ENCODE data around the gene OLAH.
"Not testable (repeated sequence)": the region's sequence is repeated elsewhere in the genome, so short reads cannot be mapped to it uniquely, and the experiment has no call there.

Gene OLAH

GRCh38 chr10:15043674-15044073 lies at the start of gene OLAH:
TSS of gene OLAH (plus strand) at chr10:15043943. CDS start at chr10:15047289, 3,346 bp downstream.
- no peaks in the 10 kb centered on the region for H3K9me3 Mint-ChIP-seq
- H3K27ac Mint-ChIP-seq, result no peak within 1 kb of the TSS
- no peaks in the 10 kb centered on the region for H3K27me3 Mint-ChIP-seq
- H3K4me1 Mint-ChIP-seq, result peaks cover 8% of the 10 kb centered on the region
- H3K4me3 Mint-ChIP-seq, result no peak within 1 kb of the TSS
- H3K36me3 Mint-ChIP-seq, result peaks cover 2% of the 10 kb centered on the region

DNA sequence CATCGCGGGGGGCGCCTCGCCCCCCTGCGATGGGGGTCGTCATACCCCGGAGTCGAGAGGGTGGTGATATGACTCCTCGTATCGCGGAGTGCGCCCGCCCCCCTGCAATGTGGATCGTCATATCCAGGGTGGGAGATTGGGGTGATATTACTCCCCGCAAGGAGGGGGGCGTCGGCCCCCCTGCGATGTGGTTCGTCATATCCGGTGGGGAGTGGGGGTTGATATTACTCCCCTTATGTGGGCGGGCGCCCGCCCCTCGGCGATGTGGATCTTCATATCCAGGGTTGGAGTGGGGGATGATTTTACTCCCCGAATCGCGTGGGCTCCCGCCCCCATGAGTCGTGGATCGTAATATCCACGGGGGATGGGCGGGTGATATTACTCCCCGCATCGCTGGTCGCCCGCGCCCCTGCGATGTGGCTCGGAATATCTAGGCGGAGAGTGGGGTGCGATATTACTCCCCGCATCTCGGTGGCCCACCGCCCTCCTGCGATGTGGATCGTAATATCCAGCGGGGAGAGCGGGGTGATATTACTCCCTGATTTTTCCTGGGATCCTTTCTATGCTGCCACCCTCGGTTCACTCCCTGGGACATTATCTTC lies 47.7 kb upstream of the OLAH start:
- peaks cover 5% of the 10 kb centered on the region for H3K9me3 Mint-ChIP-seq
- peaks cover 7% of the 10 kb centered on the region for H3K4me1 Mint-ChIP-seq
- H3K4me3 Mint-ChIP-seq, result no peak overlapping the region
- no peak overlapping the region for H3K27ac Mint-ChIP-seq
- H3K27me3 Mint-ChIP-seq, result no peaks in the 10 kb centered on the region
- no peaks in the 10 kb centered on the region for H3K36me3 Mint-ChIP-seq

DNA sequence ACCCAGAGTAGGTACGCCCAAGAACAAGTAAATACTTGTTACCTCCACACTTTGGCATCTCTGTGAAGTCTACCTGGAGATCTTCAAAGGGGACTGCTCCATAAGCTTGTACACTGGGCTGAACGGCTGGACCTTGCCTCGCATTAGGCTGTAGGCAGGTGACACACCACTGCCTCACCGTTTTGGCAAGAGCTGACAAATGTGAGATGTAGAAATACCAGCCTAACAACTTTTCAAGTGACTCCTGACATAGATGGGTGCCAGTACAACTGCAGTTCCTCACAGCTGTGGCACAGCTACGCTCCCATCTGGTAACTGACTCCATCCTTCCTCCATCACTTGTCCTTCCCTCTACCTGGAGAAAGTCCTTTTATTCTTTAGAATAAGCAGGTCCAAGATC lies 30.2 kb upstream of the OLAH start:
- H3K9me3 Mint-ChIP-seq, result not testable (repeated sequence)

GRCh38 chr10:15015451-15015850 lies 28.3 kb upstream of the OLAH start:
- Mint-ChIP-seq H3K4me1 (no peaks in the 10 kb centered on the region), H3K36me3 (no peaks in the 10 kb centered on the region), H3K9me3 (no peaks in the 10 kb centered on the region), H3K27ac (no peak overlapping the region), H3K27me3 (no peaks in the 10 kb centered on the region), H3K4me3 (no peak overlapping the region)

More for the DNA sequence above, 30.2 kb upstream of the OLAH start:
- H3K36me3 Mint-ChIP-seq, H3K27me3 Mint-ChIP-seq, H3K27ac Mint-ChIP-seq, H3K4me1 Mint-ChIP-seq, H3K4me3 Mint-ChIP-seq: not testable (repeated sequence)

GRCh38 chr10:15020966-15021365 lies 22.8 kb upstream of the OLAH start:
- not testable (repeated sequence) for H3K4me3 Mint-ChIP-seq, H3K4me1 Mint-ChIP-seq, H3K36me3 Mint-ChIP-seq, H3K9me3 Mint-ChIP-seq, H3K27me3 Mint-ChIP-seq, H3K27ac Mint-ChIP-seq

DNA sequence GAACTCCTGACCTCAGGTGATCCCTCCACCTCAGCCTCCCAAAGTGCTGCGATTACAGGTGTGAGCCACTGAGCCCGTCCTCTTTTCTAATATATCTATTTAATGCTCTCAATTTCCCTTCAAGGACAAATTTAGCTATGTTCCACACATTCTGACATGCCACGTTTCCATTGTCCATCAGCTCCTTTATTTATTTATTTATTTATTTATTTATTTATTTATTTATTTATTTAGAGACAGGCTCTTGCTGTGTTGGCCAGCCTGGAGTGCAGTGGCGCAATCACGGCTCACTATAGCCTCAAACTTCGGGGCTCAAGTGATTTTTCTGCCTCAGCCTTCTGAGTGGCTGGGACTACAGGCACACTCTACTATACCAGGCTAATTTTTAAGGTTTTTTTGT lies 20.7 kb upstream of the OLAH start:
- not testable (repeated sequence) for H3K36me3 Mint-ChIP-seq, H3K4me3 Mint-ChIP-seq, H3K9me3 Mint-ChIP-seq

DNA sequence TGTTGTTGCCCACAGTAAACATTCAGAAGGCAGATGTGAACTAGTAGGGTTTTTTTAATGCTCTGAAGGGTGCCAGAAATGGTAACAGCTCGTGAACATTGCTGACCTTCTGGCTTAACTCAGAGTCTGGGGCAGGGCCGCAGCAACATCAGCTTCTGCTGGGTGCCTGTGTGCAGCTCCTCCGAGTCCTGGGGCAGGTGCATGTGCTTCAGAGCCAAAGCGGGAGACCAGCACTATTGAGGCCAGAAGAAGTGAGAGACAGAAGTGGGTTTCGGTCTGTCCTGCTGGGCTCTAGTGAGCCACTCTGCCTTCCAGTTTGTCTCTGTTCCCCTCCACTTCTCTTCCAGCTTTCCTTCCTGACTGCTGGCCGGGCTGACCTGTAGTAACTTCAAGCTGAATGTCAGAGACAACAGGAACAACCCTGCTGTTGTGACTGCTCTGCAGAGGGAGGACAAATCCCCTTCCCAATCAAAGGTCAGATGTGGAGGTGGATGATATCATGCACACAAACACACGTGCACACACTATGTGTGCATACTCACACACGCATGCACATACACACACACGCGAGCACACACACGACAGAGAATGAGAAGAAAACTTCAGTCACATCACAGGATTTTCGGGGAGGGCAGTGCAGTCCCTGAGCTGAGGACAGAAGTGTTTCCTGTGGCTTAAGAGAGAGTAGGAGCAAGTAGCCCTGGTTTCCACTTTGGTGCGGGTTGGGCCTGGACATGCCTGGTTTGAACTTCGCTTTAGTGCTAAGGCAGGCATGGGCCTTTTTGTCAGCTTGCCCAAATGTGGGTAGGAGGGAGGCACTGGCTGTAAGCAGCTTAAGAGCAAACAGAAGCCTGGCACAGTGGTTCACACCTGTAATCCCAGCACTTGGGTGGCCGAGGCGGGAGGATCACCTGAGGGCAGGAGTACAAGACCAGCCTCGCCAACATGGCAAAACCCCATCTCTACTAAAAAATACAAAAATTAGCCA lies 19.4 kb upstream of the OLAH start:
- H3K27me3 Mint-ChIP-seq, H3K4me1 Mint-ChIP-seq, H3K4me3 Mint-ChIP-seq, H3K9me3 Mint-ChIP-seq, H3K27ac Mint-ChIP-seq, H3K36me3 Mint-ChIP-seq: not testable (repeated sequence)

More for the DNA sequence above, 20.7 kb upstream of the OLAH start:
- H3K27me3 Mint-ChIP-seq, H3K27ac Mint-ChIP-seq, H3K4me1 Mint-ChIP-seq: not testable (repeated sequence)

DNA sequence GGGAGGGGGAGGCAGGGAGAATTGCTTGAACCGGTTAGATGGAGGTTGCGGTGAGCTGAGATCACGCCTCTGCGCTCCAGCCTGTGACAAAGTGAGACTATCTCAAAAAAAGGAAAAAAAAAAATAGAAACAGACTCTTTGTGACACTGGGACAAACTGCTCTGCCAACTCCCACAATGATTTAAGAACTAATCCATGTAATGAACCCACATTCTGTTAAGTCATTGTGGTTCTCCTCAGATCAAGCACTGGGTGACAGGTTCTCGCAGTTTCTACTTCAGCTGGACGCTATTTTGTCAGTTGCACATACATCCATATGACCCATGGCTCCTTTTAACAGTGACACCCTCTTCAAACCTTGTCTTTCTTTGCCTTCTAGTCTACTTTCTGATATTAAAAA lies 18.7 kb upstream of the OLAH start:
- H3K27ac Mint-ChIP-seq, H3K36me3 Mint-ChIP-seq, H3K4me3 Mint-ChIP-seq, H3K9me3 Mint-ChIP-seq, H3K4me1 Mint-ChIP-seq, H3K27me3 Mint-ChIP-seq: not testable (repeated sequence)

GRCh38 chr10:15027741-15028140 lies 16.0 kb upstream of the OLAH start:
- Mint-ChIP-seq H3K4me1 (peaks cover 8% of the 10 kb centered on the region), H3K27me3 (no peaks in the 10 kb centered on the region), H3K27ac (no peak overlapping the region), H3K36me3 (no peaks in the 10 kb centered on the region), H3K9me3 (no peaks in the 10 kb centered on the region), H3K4me3 (no peak overlapping the region)

DNA sequence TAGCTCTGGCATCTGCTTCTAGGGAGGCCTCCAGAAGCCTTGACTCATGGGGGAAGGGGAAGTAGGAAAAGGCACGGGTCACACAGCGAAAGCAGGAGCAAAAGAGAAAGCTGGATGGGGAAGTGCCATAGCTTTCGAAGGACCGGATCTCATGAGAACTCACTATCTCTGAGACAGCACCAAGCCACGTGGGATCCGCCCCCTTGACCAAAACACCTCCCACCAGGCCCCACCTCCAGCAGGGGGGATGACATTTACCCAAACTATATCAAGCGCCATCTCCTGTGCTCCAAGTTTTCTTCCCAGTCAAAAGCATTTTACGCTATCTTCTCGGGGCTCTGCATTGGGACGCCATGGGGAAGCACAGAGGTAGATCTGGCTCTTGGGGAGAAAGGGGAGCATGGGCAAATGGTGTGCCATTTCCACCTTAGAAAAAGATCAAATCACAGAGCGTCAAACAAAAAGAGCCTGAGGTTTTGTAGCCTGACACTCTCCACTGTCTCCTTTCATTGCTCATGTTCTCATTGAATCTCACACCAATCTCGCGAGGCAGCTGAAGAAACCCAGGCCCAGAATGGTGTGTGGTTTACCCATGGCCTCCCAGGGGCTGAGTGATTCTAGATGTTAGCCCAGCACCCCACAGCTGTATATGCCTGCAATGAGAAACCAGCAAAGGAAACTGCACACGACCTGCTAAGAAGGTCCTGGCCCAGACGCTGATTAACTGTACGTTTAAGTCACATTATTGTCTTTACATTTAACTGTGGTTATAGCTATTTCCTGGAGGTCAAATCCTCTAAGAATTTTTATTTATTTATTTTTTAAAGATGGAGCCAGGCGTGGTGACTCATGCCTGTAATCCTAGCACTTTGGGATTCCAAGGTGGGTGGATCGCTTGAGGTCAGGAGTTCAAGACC lies 8.1 kb upstream of the OLAH start:
- H3K4me1 Mint-ChIP-seq, result peaks cover 4% of the 10 kb centered on the region
- H3K4me3 Mint-ChIP-seq, result no peak overlapping the region
- H3K9me3 Mint-ChIP-seq, result no peaks in the 10 kb centered on the region
- no peaks in the 10 kb centered on the region for H3K36me3 Mint-ChIP-seq
- no peaks in the 10 kb centered on the region for H3K27me3 Mint-ChIP-seq
- no peak overlapping the region for H3K27ac Mint-ChIP-seq

- Mint-ChIP-seq H3K27me3 (no peaks in the 10 kb centered on the region), H3K4me1 (peaks cover 4% of the 10 kb centered on the region), H3K4me3 (no peak overlapping the region), H3K36me3 (no peaks in the 10 kb centered on the region), H3K9me3 (no peaks in the 10 kb centered on the region), H3K27ac (no peak overlapping the region)
These were observed 6.1 kb upstream of the OLAH start for GRCh38 chr10:15037691-15038090.

DNA sequence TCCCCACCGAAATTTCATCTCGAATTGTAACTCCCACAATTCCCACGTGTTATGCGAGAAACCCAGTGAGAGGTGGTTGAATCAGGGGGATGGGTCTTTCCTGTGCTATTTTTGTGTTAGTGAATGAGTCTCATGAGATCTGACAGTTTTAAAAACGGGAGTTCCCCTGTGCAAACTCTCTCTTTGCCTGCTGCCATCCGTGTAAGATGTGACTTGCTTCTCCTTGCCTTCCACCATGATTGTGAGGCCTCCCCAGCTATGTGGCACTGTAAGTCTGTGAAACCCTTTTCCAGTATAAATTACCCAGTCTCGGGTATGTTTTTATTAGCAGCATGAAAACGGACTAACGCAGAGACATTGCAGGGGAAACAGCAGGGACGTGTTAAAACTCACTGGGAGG lies 5.3 kb upstream of the OLAH start:
- no peaks in the 10 kb centered on the region for H3K27me3 Mint-ChIP-seq
- H3K27ac Mint-ChIP-seq, result no peak overlapping the region
- H3K36me3 Mint-ChIP-seq, result no peaks in the 10 kb centered on the region
- H3K9me3 Mint-ChIP-seq, result no peaks in the 10 kb centered on the region
- H3K4me3 Mint-ChIP-seq, result no peak overlapping the region
- peaks cover 4% of the 10 kb centered on the region for H3K4me1 Mint-ChIP-seq

- Mint-ChIP-seq H3K4me3 (no peak overlapping the region), H3K4me1 (peaks cover 8% of the 10 kb centered on the region), H3K36me3 (peaks cover 2% of the 10 kb centered on the region), H3K9me3 (no peaks in the 10 kb centered on the region), H3K27me3 (no peaks in the 10 kb centered on the region), H3K27ac (no peak overlapping the region)
These were observed 1.6 kb downstream of the OLAH start for GRCh38 chr10:15045380-15045779.

DNA sequence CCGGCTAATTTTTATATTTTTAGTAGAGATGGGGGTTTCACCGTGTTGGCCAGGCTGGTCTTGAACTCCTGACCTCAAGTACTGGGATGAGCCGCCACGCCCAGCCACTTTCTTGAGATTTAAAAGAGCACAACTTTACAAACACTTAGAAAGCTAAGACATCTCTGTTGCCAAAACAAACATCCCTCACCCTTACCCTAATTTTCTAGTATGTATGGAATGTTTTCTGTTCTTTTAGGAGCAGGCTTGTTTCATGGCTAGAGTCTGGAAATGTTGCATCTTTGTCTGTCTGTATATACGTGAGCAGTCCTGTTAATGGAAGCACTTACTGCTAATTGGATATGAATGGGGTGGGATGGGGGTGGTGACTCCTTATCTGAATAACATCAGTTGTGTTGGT lies 2.9 kb downstream of the OLAH start:
- no peak overlapping the region for H3K27ac Mint-ChIP-seq
- no peaks in the 10 kb centered on the region for H3K27me3 Mint-ChIP-seq
- no peaks in the 10 kb centered on the region for H3K9me3 Mint-ChIP-seq
- peaks cover 8% of the 10 kb centered on the region for H3K4me1 Mint-ChIP-seq
- H3K36me3 Mint-ChIP-seq, result peaks cover 2% of the 10 kb centered on the region
- H3K4me3 Mint-ChIP-seq, result no peak overlapping the region

GRCh38 chr10:15049533-15049932 lies 5.8 kb downstream of the OLAH start:
- no peaks in the 10 kb centered on the region for H3K27me3 Mint-ChIP-seq
- H3K27ac Mint-ChIP-seq, result no peak overlapping the region
- H3K36me3 Mint-ChIP-seq, result no peaks in the 10 kb centered on the region
- no peaks in the 10 kb centered on the region for H3K9me3 Mint-ChIP-seq
- no peaks in the 10 kb centered on the region for H3K4me1 Mint-ChIP-seq
- H3K4me3 Mint-ChIP-seq, result no peak overlapping the region

GRCh38 chr10:15052121-15052520 lies 8.4 kb downstream of the OLAH start:
- no peaks in the 10 kb centered on the region for H3K4me1 Mint-ChIP-seq
- no peaks in the 10 kb centered on the region for H3K36me3 Mint-ChIP-seq
- H3K4me3 Mint-ChIP-seq, result no peak overlapping the region
- no peaks in the 10 kb centered on the region for H3K9me3 Mint-ChIP-seq
- H3K27me3 Mint-ChIP-seq, result no peaks in the 10 kb centered on the region
- H3K27ac Mint-ChIP-seq, result no peak overlapping the region
